ENCODE data around the gene PRRX2.

DNA sequence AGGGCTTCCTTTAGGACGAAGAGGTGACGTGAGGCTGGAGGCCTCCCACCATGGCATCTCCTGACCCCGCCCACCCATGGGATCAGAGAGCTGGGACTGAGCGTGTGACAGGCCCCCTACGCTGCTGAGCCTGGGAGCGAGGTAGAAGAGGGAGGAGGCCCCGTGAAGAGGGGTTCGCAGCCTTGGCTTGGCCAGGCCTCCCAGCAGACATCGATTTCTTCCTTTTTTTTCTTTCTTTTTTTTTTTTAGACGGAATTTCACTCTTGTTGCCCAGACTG, 47.9 kb downstream of the PRRX2 start:
- TF ChIP-seq ZNF132 (tag by site-specific recombination; IDR thresholded peaks at IDR 0.05; ENCODE audit: borderline replicate concordance) (no peak), ZNF274 (IDR thresholded peaks at IDR 0.05; ENCODE audit: low read length) (no peak), ZNF274 (tag by site-specific recombination; IDR thresholded peaks at IDR 0.05; ENCODE audit: borderline replicate concordance) (no peak), ZSCAN5A (tag by site-specific recombination; IDR thresholded peaks at IDR 0.05) (no peak)
- TF ChIP-seq, protein P1, sequence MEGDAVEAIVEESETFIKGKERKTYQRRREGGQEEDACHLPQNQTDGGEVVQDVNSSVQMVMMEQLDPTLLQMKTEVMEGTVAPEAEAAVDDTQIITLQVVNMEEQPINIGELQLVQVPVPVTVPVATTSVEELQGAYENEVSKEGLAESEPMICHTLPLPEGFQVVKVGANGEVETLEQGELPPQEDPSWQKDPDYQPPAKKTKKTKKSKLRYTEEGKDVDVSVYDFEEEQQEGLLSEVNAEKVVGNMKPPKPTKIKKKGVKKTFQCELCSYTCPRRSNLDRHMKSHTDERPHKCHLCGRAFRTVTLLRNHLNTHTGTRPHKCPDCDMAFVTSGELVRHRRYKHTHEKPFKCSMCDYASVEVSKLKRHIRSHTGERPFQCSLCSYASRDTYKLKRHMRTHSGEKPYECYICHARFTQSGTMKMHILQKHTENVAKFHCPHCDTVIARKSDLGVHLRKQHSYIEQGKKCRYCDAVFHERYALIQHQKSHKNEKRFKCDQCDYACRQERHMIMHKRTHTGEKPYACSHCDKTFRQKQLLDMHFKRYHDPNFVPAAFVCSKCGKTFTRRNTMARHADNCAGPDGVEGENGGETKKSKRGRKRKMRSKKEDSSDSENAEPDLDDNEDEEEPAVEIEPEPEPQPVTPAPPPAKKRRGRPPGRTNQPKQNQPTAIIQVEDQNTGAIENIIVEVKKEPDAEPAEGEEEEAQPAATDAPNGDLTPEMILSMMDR (tag by site-specific recombination; IDR thresholded peaks at IDR 0.05): no peak

Data from HEK293 (cell line).